HL-60 (cell line): ENCODE data around the gene CLDN6.

Experiments
- CTCF ChIP-seq: IDR thresholded peaks from one replicate; pipeline ENCODE4 v1.5.1; 2011; ENCODE audit warnings: low read length, control low read depth, inconsistent platforms; ENCODE audit not compliant: insufficient read depth
- GABPA ChIP-seq: IDR thresholded peaks from 2 replicates; pipeline ENCODE4 v1.6.1; 2012; ENCODE audit warnings: low read depth
- REST ChIP-seq: IDR thresholded peaks from 2 replicates; pipeline ENCODE4 v1.6.1; 2012; ENCODE audit warnings: low read depth; ENCODE audit not compliant: insufficient replicate concordance

GRCh38 chr16:3047387-3047720, 29.4 kb upstream of the CLDN6 start:
- TF ChIP-seq GABPA: no peak
- TF ChIP-seq CTCF: no peak
- TF ChIP-seq REST: no peak
